ENCODE data around the gene INO80C.
A peak's percentile ranks its signal among the peaks of the same experiment; 100 is the strongest.

Gene INO80C

DNA sequence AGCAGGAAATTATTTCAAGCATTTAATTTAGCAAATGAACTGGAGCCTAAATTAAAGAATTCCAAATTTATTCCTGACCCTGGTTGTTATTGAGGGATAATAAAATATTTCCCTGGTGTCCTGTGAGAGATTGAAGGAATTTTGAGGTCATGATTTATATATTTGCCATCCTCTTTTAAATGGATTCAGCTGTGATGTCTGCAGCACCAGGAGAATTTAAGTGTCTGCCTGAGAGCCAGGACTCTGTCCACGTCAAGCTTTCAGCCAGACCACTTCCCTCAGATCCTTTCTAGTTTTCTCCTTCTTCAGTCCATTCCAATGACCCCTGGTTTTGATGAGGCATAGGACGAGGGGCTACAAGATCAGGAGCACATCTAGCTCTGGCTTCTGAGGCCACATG, 59.9 kb downstream of the INO80C start:
- in situ Hi-C loops (cut with HindIII; ENCODE audit: low pct_ligation_motif_present, low sequenced_read_pairs) = no loop called here
- TF ChIP-seq, protein P1, sequence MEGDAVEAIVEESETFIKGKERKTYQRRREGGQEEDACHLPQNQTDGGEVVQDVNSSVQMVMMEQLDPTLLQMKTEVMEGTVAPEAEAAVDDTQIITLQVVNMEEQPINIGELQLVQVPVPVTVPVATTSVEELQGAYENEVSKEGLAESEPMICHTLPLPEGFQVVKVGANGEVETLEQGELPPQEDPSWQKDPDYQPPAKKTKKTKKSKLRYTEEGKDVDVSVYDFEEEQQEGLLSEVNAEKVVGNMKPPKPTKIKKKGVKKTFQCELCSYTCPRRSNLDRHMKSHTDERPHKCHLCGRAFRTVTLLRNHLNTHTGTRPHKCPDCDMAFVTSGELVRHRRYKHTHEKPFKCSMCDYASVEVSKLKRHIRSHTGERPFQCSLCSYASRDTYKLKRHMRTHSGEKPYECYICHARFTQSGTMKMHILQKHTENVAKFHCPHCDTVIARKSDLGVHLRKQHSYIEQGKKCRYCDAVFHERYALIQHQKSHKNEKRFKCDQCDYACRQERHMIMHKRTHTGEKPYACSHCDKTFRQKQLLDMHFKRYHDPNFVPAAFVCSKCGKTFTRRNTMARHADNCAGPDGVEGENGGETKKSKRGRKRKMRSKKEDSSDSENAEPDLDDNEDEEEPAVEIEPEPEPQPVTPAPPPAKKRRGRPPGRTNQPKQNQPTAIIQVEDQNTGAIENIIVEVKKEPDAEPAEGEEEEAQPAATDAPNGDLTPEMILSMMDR (IDR thresholded peaks at IDR 0.05; ENCODE audit: low read depth, low read length, missing control alignments) = no peak
- Histone ChIP-seq H3K36me3 (replicated peaks) (no peaks in the 10 kb centered on the region), H3K27ac (no peak overlapping the region), H3K4me3 (ENCODE audit: low read depth, low read length) (no peak overlapping the region), H3K27me3 (replicated peaks) (no peaks in the 10 kb centered on the region)
- DNase-seq = no peak

DNA sequence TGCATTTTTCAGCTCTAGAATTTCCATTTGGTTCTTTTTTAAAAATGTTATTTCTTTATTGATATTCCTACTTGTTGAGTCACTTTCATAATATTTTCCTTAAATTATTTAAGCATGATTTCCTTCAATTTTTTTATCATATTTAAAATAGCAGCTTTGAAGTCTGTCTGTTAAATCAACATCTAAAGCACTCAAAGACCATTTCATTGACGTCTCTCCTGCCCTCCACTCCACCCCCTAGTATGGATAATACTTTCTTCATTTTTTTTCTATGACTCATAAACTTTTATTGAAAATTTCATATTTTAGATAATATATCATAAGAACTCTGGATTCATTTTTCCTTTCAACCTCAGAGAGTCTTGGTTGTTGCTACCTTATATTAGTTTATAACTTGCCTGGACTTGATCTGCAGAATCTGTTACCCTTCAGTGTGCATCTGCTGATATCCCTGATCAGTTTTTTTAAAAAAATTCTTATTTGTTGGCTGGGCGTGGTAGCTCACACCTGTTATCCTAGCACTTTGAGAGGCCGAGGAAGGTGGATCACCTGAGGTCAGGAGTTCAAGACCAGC, 61.6 kb downstream of the INO80C start:
- Histone ChIP-seq H3K36me3 (replicated peaks) (no peaks in the 10 kb centered on the region), H3K27me3 (replicated peaks) (no peaks in the 10 kb centered on the region), H3K27ac (peak overlapping the region; percentile 97), H3K4me3 (ENCODE audit: low read depth, low read length) (no peak overlapping the region)
- in situ Hi-C loops (cut with HindIII; ENCODE audit: low pct_ligation_motif_present, low sequenced_read_pairs) = no loop called here
- peak; percentile 85 for DNase-seq
- TF ChIP-seq, protein P1 (IDR thresholded peaks at IDR 0.05; ENCODE audit: low read depth, low read length, missing control alignments) = no peak

DNA sequence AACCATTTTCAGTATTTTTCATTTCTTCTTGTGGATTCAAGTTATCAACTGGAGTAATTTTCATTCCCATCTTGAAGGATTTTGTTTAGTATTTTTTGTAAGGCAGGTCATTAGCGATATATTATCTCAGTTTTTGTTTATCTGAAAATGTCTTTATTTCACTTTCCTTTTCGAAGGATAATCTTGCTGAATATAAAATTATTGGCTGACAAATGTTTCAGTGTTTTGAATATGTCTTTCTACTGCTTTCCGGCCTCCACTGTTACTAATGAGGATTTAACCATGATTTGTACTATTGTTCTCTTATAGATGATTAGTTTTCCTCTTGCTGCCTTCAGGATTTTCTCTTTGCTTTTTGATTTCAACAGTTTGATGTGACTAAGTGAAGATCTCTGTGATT, 62.4 kb downstream of the INO80C start:
- Histone ChIP-seq H3K4me3 (ENCODE audit: low read depth, low read length) (no peak overlapping the region), H3K27ac (peak overlapping the region; percentile 97), H3K36me3 (replicated peaks) (no peaks in the 10 kb centered on the region), H3K27me3 (replicated peaks) (no peaks in the 10 kb centered on the region)
- no peak for DNase-seq
- in situ Hi-C loops (cut with HindIII; ENCODE audit: low pct_ligation_motif_present, low sequenced_read_pairs) = no loop called here
- TF ChIP-seq, protein P1 (IDR thresholded peaks at IDR 0.05; ENCODE audit: low read depth, low read length, missing control alignments) = no peak

DNA sequence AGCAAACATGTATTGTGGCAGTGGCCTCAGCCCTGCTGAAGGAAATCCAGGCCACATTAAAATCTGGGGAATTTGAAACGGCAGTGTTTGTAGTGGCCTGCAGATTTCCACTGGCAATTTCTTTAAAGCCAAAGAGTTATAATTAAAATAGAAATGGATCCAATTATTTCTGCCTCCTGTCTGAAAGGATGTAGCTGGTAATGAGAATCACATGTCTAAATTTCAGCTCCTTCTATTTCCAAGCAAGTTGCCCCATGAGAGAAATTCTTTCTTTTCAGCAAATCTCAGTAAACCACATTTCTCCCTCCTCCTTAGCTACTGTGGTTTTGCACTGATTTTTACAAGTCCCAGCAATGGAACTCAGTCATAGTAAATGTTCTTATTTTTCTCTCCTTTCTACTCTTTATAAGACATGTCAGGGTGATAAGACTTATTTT, 65.2 kb downstream of the INO80C start:
- no peak overlapping the region for H3K27ac ChIP-seq
- DNase-seq = no peak
- in situ Hi-C loops (cut with HindIII; ENCODE audit: low pct_ligation_motif_present, low sequenced_read_pairs) = no loop called here
- no peak overlapping the region for H3K4me3 ChIP-seq (ENCODE audit: low read depth, low read length)
- H3K27me3 ChIP-seq (replicated peaks) = no peaks in the 10 kb centered on the region
- H3K36me3 ChIP-seq (replicated peaks) = no peaks in the 10 kb centered on the region
- TF ChIP-seq, protein P1 (IDR thresholded peaks at IDR 0.05; ENCODE audit: low read depth, low read length, missing control alignments) = no peak

DNA sequence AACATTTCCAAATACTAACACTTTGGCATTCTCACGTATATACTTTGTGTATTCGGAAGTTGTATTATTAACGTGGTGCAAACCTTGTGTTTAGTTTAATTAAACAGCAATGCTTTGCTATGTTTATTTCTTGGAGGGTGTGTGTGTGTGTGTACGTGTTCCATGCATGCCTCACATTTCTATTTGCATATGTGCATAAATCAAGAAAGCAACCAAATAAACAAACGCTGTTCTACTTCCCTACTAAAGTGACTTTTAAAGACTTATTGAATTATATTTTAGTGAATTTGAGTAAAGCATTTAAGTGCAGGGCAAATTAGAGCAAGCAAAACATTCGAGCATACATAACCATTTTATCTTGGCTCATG, 66.4 kb downstream of the INO80C start:
- TF ChIP-seq, protein P1 (IDR thresholded peaks at IDR 0.05; ENCODE audit: low read depth, low read length, missing control alignments) = no peak
- no peaks in the 10 kb centered on the region for H3K27me3 ChIP-seq (replicated peaks)
- no peak overlapping the region for H3K4me3 ChIP-seq (ENCODE audit: low read depth, low read length)
- no peak for DNase-seq
- H3K36me3 ChIP-seq (replicated peaks) = no peaks in the 10 kb centered on the region
- H3K27ac ChIP-seq = no peak overlapping the region
- in situ Hi-C loops (cut with HindIII; ENCODE audit: low pct_ligation_motif_present, low sequenced_read_pairs) = no loop called here

DNA sequence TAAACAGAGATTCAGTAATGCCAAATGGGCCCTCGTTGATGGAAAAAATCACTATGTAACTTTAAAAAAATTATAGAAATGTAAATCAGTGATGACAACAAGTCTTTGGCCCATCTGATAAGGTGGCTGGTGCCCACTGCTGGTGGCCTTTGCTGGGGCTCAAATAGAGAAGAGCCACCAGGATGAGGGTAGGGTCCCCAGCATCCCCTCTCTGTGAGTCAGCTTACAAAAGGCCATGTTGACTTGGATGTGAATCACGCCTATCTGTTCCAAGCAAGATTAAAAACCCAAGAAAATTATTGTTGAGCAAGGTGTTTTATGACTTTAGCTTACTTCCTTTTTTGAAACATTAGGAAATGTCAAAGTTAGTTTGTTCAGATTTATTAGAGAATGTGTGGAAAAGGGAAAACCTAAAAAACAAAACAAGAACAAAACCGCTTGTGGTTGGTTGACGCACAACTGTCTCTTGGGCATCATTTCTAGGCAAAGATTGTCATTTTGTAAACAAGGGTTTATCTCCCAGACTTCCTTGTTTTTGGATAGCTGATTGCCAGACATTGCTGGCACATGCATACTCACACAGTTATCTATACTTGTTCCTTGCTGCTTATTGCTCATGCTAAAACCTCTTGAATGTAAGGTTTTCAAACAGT, 66.9 kb downstream of the INO80C start:
- in situ Hi-C loops (cut with HindIII; ENCODE audit: low pct_ligation_motif_present, low sequenced_read_pairs) = no loop called here
- Histone ChIP-seq H3K27ac (no peak overlapping the region), H3K36me3 (replicated peaks) (no peaks in the 10 kb centered on the region), H3K27me3 (replicated peaks) (no peaks in the 10 kb centered on the region), H3K4me3 (ENCODE audit: low read depth, low read length) (no peak overlapping the region)
- DNase-seq = no peak
- TF ChIP-seq, protein P1 (IDR thresholded peaks at IDR 0.05; ENCODE audit: low read depth, low read length, missing control alignments) = no peak
